SHP77 treated with DMSO at 0.1 percent for 48 hours (cell line): ENCODE results near the gene TNNT1.

Experiments
- DNase-seq: peaks from one replicate; lab custom pipeline; 2025; lab: John Stamatoyannopoulos, UW

The TNNT1 gene

DNA sequence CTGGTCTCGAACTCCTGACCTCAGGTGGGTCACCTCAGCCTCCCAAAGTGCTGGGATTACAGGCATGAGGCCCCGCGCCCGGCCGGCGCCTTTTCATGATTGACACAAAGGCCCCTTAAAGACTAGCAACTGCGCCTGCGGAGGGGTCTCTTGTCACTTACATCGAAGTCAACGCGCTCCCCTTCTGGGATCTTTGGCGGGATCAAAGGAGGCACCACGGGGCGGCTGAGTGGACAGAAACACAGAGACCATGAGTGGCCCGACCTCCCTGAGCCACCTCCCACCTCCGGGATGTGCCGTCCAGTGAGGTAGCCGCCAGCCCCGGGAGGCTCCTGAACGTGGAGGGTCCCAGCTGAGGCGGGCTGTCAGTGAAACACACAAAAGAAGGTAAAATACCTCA, 7.3 kb downstream of the TNNT1 start:
- DNase-seq: no peak

DNA sequence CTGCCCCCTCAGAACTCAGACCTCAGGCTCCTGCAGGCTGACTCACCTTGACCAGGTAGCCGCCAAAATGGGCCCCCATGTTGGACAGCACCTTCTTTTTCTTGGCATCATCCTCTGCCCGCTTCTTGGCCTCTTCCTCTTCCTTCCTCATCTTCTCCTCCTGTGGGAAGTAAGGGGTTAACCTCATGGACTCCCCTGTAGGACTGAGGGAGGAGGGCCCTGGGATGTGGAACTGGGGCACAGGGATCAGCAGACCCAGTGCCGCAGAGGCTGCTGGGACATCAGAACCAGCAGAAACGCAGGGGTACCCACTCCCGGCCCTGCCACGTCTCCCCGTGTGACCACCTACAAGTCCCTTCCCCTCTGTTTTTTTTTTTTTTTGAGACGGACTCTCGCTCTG, 11.1 kb downstream of the TNNT1 start:
- no peak for DNase-seq

DNA sequence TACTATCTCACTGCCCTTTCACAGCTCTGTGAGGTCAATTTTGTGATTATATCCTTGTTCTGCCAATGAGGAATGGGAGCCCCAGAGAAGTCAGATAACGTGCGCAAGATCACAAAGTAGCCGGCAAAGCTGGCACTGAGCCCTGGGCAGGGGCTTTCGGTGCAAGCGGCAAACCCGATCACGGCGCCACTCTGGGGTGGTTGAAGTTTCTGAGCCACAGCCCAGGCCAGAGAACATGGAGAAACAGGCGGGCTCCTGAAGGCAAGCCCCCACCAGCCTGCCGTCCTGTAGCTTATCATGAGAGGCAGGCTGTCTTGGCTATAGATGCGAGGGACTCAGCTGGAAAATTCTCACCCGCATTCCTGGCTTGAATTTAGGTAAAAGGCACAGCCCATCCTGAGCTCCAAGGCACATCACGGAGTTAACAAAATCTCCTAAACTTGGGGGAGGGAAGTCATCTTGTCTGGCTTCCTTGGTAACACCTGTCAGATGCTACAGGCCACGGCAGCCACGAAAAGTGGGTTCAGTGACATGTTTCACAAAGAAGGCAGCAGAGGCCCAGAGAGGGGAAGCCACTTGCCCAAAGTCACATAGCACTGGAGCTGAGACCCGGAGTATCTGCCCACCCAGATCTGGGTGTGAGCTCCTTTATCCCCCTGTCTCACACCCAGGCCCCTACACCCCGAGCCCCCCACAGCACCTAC, 12.5 kb downstream of the TNNT1 start:
- no peak for DNase-seq

DNA sequence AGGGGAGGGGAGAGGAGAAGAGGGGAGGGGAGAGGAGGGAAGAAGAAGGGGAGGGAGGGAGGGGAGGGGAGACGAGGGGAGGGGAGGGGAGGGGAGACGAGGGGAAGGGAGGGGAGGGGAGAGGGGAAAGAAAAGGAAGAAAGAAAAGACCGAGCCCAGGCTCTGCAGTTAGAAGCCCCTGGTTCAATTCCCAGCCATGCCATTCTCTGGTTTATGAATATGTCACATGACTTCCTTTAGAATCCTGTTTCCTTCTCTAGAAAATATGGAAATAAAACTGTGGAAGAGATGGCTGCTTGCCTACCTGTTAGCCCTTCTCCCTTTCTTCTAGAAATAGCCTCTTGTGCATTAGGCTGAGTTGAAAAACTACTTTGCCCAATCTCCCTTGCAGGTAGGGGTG, 14.3 kb downstream of the TNNT1 start:
- DNase-seq: no peak

DNA sequence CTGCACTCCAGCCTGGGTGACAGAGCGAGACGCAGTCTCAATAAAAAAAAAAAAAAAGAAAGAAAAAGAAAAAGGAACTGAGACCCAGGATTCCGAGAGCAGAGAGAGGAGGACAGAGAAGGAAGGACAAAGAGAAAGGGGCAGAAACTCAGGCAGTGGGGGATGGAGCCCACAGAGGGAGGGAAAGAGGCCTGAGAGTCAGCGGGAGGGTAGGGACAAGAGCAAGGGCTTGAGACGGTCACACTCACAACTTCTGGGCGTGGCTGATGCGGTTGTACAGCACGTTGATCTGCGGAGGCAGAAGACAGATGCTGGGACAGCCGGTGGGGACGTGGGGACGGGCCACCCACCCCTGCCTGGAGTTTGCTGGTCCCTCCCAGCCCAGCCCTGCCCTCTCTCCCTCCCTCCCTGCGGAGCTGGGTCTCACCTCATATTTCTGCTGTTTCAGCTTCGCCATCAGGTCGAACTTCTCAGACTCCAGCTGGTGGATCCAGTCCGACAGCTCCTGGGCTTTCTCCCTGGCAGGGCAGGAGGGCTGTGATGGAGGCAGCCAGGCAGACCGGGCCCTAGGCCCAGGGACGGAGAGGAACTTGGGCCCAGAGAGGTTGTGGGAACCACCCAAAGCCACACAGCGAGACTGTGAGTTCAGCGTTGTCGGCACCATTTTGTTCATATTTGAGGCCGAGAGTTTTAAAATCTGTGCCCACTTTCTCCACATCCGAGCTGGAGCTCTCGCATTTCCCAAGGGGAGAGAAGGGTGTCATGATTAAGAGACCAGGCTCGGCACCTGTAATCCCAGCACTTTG, 15.2 kb downstream of the TNNT1 start:
- DNase-seq: no peak

DNA sequence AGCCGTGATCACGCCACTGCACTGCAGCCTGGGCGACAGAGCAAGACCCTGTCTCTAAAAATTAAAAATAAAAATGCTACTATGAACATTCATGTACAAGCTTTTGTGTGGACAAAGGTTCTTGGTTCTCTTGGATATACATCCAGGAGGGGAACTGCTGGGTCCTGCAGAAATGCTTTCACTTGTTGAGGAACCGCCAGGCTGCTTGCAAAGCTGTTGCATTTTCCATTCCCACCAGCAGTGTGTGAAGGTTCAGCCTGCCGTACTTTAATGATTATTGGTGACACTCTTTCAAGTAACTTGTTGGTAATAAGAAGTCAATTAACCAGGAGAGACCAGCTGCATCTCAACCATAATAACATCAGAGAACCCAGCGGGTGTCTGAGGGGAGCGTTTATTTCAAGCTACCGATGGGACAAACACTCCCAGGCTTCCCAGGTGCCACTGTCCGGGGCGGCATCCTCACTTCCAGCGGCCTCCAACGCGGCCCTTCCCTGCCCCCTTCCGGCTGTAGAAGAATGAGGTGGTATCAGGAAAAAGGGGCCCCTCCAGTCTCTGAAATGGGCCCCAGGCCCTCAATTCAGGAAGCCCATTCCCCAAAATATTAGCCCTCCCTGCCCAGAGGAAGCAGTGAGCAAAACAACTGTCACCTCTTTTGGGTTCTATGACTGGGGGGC, 16.4 kb downstream of the TNNT1 start:
- DNase-seq: no peak

DNA sequence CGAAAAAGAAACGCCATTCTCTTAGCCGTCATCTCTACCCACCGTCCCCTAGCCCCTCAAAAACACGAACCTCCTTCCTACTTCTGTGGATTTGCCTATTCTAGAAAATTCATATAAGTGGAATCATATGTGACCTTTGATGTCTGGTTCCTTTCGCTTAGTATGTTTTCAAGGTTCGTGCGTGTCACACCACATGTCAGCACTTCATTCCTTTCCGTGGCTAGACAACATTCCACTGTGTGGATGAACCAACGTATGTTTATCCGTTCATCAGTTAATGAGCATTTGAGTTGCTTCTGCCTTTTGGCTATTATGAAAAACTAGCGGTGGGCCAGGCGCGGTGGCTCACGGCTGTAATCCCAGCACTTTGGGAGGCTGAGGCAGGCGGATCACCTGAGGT, 17.6 kb downstream of the TNNT1 start:
- DNase-seq: no peak

DNA sequence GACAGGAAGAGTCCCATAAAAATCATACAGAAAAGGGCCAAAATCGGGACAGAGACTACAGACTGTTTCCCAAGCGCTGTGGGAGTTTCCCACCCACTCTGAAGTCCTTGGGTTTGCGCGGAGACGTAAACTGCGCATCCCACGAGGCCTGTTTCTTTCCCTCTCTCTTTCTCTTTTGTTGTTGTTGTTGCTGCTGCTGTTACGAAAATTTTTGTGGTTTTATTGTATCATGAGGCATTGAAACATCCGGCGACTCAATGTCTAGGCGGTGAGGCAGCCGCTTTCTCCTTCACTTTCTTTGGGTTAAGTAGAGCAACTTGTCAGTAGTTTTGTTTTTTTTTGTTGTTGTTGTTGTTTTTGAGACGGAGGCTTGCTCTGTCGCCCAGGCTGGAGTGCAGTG, 30.0 kb downstream of the TNNT1 start:
- no peak for DNase-seq

DNA sequence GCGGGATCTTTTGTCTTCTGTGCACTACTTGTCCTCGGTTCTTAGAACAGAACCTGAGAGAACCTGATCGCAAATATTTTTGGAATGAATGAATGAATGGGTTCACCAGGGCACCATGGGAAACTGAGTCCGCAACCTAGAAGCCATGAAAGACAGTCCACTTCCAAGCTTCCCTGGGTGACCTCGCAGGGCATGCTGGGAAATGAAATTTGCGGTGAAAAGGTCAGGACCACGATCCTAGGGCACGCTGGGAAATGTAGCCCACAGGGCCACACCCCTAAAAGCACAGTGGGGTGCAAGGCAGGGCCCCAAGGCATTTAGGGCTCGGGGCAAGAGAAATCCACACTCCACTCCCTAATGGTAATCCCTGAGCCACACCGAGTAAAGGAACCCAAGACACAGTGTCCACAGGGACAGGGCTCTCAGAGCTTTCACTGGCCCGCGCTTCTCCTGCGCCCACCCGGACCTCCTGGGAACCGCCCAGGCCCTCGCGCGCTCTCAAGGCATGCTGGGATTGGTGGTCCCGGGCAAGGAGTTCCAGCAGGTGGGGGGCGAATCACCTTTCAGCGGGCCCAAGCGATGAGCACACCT, 30.5 kb downstream of the TNNT1 start:
- peak; percentile 18 for DNase-seq

DNA sequence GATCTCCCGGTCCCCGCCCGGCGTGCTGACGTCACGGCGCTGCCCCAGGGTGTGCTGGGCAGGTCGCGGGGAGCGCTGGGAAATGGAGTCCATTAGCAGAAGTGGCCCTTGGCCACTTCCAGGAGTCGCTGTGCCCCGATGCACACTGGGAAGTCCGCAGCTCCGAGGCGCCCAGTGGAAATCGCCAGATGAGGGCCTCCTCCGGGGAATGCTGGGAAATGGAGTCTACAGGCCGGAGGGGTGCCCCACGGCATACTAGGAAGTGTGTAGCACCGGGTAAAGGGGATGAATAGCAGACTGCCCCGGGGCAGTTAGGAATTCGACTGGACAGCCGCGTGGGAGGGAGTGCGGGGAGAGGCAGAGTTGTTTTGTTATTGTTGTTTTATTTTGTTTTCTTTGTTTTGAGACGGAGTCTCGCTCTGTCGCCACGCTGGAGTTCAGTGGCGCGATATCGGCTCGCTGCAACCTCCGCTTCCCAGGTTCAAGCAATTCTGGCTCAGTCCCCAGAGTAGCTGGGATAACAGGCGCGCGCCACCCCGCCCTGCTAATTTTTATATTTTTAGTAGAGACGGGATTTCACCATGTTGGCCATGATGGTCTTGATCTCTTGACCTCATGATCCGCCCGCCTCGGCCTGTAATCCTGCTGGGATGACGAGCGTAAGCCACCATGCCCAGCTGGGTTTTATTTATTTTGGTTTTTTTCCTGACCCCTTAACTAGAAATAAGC, 31.2 kb downstream of the TNNT1 start:
- DNase-seq: peak; percentile 91

DNA sequence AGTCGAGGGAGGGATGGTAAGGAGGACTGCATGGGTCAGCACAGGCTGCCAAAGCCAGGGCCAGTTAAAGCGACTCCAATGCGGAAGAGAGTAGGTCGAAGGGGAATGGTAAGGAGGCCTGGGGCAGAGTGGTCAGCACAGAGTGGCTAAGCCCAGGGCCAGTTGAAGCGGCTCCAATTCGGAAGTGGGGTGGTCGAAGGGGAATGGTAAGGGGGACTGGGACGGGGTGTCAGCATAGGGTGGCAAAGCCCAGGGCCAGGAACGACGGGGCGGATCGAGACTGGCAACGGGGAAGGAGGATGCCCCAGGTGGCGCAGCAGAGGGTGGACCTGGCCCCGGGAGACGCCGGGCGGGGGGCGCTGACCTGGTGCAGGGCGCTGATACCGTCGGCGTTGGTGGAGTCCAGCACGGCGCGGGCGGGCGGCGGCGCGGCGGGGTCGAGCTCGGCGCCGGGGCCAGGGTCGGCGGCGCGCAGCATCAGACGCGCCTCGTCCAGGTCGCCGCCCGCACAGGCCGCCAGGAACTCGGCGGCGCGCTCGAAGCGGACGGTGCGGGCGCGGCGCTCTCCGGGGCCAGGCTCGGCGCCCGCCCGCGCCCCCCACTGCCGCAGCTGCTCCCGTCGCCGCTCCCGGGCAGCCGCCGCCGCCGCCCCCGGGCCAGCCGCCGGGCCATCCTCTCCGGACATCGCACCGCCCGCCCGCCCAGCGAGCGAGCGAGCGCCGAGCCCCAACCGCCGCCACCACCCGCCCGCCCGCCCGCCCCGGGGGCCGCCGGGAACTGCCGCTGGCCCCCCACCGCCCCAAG, 31.9 kb downstream of the TNNT1 start, which contains the start of gene PPP1R12C:
Gene PPP1R12C, minus strand, starts transcription at position 779 of the 804 bp plus-strand sequence. Its CDS starts 94 bp downstream, at position 685.
- DNase-seq: no peak

DNA sequence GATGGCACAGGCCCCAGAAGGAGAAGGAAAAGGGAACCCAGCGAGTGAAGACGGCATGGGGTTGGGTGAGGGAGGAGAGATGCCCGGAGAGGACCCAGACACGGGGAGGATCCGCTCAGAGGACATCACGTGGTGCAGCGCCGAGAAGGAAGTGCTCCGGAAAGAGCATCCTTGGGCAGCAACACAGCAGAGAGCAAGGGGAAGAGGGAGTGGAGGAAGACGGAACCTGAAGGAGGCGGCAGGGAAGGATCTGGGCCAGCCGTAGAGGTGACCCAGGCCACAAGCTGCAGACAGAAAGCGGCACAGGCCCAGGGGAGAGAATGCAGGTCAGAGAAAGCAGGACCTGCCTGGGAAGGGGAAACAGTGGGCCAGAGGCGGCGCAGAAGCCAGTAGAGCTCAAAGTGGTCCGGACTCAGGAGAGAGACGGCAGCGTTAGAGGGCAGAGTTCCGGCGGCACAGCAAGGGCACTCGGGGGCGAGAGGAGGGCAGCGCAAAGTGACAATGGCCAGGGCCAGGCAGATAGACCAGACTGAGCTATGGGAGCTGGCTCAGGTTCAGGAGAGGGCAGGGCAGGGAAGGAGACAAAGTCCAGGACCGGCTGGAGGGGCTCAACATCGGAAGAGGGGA, 32.7 kb downstream of the TNNT1 start:
- no peak for DNase-seq

DNA sequence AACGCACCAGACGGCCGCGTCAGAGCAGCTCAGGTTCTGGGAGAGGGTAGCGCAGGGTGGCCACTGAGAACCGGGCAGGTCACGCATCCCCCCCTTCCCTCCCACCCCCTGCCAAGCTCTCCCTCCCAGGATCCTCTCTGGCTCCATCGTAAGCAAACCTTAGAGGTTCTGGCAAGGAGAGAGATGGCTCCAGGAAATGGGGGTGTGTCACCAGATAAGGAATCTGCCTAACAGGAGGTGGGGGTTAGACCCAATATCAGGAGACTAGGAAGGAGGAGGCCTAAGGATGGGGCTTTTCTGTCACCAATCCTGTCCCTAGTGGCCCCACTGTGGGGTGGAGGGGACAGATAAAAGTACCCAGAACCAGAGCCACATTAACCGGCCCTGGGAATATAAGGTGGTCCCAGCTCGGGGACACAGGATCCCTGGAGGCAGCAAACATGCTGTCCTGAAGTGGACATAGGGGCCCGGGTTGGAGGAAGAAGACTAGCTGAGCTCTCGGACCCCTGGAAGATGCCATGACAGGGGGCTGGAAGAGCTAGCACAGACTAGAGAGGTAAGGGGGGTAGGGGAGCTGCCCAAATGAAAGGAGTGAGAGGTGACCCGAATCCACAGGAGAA, 33.5 kb downstream of the TNNT1 start:
- no peak for DNase-seq

DNA sequence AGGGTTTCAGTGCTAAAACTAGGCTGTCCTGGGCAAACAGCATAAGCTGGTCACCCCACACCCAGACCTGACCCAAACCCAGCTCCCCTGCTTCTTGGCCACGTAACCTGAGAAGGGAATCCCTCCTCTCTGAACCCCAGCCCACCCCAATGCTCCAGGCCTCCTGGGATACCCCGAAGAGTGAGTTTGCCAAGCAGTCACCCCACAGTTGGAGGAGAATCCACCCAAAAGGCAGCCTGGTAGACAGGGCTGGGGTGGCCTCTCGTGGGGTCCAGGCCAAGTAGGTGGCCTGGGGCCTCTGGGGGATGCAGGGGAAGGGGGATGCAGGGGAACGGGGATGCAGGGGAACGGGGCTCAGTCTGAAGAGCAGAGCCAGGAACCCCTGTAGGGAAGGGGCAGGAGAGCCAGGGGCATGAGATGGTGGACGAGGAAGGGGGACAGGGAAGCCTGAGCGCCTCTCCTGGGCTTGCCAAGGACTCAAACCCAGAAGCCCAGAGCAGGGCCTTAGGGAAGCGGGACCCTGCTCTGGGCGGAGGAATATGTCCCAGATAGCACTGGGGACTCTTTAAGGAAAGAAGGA, 34.4 kb downstream of the TNNT1 start:
- no peak for DNase-seq

DNA sequence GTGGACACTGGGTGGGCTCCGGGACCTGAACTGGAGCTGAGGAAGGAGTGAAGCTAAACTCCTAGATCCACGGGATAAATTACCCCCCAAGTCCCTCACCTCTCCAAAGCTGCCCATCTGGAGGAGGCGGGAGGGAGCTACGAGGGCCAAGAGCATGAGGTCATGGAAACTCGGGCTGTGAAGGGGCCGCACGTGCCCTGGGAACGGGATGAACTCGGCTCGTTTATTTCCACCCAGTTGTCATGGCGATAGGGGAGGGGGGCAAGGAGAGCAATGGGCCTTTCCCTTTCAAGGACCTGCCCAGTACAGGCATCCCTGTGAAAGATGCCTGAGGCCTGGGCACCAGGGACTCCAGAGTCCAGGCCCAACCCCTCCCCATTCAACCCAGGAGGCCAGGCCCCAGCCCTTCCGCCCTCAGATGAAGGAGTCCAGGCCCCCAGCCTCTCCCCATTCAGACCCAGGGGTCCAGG, 35.4 kb downstream of the TNNT1 start:
- DNase-seq: no peak

DNA sequence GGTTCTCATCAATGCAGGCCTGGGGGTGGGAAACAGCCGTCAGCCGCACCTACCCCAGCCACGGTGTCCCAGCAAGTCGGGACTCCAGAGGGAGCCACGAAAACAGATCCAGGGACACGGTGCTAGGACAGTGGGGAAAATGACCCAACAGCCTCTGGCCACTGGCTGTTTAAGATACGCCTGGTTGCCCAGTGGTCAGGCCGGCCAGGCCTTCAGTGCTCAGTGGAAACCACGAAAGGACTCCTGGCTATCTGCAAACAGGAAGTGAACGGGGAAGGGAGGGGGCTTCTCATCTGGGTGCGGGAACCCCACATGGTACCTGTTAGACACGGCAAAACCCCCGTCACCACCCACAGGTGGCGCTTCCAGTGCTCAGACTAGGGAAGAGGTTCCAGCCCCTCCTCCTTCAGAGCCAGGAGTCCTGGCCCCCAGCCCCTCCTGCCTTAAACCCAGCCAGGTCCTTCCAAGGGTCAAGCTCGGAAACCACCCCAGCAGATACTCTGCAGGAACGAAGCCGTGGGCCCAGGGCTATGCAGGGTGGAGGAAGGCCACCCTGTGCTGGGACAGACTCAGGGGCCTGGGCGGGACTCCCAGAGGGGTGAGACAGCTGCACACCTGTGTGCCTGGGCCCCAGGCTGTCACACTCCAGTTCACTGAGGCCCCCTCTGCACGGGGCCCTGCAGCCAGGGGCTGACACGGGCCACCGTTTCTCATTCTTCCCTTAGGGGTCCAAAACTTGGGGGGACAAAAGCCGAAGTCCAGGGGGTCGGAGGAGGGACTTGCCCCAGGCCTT, 36.0 kb downstream of the TNNT1 start:
- DNase-seq: no peak

DNA sequence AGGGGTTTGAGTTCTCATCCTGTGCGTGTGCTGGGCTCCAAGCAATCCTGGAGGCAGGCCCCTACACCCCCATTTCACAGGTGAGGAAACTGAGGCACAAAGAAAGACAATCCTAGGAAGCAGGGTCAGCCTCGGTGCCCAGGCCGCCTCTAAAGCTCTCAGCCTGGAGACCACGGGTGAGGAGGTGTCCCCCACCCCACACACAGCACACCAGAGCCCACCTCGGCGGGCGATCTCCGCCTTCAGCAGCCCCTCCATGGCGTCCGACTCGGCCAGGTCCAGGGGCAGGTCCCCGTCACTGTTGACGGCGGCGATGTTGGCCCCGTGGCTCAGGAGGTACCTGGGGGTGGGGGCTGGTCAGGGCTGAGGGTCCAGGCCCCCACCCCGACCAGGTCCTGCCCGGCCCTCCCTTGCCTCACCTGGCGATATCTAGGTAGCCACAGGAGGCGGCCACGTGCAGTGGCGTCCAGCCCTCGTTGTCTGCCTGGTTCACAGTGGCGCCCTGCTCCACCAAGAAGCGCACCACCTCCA, 36.7 kb downstream of the TNNT1 start:
- no peak for DNase-seq

DNA sequence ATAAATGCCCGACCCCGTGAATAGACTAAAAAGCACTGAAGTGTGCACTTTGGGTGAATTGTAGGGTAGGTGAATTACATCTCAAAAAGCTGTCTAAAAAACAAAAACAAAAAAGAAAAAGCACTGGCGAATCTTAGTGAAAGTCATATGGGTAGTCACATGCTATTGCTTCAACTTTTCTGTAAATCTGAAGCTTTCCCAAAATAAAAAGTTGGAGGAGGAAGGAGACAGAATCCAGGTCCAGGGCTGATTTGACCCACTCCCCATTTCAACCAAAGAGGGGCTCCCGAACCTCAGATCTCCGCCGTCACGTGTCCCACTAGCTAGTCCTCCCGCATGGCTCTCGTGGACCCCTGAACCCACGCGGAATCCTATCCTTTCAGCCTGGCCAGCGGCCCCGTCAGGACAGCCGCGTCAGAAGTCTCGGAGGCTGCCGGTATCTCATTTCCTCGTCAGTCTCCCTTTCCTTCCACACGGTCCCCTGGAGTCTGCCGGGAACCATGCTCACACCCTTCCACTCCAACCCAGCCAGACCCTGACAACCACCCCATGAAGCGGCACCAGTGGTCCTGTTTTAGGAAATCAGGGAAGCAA, 37.7 kb downstream of the TNNT1 start:
- no peak for DNase-seq
